Loucy (cell line): ENCODE data around the gene GTF3C4.

Experiments used
- CTCF ChIP-seq: fragments of 200-600 bp; sonication (generic); conservative IDR thresholded peaks from 2 replicates; pipeline ENCODE4 v1.5.1; 2014; ENCODE audit warnings: mild to moderate bottlenecking, antibody characterized with exemption, low read length
- EZH2phosphoT487 ChIP-seq: fragments of 200-600 bp; IDR thresholded peaks from 2 replicates; pipeline ENCODE4 v1.6.1; 2018; ENCODE audit warnings: antibody characterized with exemption, mild to moderate bottlenecking, moderate library complexity, borderline replicate concordance

GRCh38 chr9:132726576-132727130 is 56.4 kb downstream of the GTF3C4 start:
- TF ChIP-seq CTCF (no peak), EZH2phosphoT487 (no peak)
